HPDE6-E6E7 (cell line): ENCODE results near the gene TMEM213.

ENCODE experiments used
- DNase-seq: peaks from one replicate; pipeline ENCODE4 v3.0.0; 2011; ENCODE audit warnings: missing footprints; ENCODE audit errors: extremely low spot score

The TMEM213 gene

DNA sequence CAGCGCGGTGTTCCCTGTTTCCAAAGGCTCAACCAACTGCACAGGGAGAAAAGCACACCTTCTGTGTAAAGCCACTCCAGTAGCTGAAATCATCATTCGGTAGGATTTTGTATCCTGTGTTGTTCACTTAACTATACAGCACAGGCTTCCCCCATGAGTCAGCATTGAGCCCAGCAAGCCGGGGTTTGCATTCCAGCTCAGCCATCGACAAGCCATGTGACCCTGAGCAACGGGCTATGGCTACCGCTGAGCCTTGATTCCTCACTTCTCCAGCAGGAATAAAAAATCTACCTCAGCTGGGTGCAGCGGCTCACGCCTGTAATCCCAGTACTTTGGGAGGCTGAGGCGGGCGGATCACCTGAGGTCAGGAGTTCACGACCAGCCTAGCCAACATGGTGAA is 44.3 kb downstream of the TMEM213 start:
- DNase-seq: no peak

DNA sequence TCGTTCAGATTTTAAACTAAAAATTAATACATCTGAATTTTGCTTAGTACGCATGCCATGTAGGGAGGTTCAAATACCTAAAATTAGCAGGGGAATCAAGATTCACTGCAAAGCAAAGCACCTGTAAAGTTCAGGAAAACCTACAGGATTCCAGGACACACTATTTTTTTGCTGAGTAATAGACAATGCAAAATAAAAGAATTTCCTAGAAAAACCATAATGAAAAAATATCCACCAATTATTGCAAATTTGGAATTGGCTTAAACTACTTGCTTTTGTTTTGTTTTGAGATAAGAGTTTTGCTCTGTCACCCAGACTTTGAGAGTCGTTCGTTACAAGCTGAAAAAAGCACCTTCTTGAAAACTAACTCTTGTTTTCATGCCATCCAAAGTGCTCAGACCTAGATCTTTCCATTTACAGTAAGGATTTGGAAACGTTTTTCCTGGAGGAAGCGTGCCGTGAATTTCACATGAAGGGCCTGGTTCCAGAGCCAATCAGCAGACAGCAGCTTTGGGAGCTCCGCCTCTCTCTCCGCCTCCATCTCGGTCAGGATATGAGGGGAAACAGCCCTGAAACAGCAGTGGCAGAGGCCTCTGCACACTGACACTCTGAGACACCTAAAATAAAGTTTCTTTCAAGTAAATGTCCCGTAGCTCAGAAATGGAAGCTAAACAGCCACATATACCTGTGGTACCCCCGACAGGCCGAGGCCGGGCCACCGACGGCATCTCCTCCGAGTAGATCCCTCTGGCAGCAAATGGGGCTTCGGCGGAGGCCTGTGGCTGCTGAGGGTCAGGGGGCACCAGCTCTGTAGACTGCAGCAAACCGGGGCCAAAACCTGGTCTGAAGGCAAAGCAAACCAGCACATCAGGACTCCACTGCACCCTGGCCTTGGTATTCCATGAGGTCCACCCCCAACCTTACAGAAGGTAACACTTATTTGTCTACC is 46.1 kb downstream of the TMEM213 start:
- no peak for DNase-seq

DNA sequence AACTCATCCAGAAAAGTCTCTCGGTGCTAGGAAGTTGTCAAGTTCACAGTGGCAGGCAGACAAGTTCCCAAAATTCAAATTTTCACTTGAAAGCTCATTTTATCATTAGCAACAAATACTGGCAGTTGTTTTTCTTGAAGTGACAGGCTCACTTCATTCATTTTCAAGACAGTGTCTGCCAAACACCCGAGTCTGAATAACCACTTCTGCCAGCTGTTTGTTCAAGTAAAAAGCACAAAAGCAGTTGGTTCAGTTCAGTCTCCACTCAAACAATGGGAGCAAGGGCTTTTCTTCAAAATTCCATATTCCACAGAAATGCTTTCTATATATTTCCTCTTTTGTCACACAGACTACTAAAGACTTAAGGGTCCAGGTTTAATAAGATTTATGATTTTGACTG is 47.9 kb downstream of the TMEM213 start:
- DNase-seq: no peak

DNA sequence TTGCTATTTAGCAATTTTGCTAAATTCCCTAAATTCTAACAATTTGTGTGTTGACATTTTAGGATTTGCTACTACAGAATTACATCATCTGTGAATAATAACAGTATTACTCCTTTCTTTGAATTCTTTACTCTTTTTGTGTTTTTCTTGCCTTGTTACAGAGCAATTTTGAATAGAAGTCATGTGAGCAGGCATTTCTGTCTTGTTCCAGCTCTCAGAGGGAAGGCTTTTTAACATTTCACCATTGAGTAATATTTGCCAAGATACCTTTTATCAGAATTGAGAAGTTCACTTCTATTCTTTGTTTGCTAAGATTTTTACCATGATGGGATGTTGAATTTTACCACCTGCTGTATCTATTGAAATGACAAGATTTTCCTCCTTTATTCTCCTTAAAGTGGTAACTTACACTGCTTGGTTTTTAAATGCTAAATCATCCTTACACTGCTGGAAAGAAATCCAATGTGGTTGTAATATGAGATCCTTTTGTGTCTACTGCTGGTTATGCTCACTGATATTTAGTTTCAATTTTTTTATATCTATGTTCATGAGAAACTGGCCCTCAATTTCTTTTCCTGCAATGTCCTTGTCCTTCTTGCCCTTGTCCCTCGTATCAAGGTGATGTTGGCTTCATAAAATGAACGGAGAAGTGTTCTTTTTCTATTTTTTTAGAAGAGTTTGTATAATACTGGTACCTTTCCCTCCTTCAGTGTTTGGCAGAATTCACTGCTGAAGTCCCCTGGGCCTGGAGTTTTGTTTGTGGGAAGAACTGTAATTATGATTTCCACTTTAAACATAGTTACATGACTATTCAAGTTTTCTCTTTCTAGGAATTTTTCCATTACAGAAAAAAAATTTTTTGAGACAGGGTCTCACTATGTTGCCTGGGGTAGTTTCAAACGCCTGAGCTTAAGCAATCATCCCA is 50.5 kb downstream of the TMEM213 start:
- no peak for DNase-seq

DNA sequence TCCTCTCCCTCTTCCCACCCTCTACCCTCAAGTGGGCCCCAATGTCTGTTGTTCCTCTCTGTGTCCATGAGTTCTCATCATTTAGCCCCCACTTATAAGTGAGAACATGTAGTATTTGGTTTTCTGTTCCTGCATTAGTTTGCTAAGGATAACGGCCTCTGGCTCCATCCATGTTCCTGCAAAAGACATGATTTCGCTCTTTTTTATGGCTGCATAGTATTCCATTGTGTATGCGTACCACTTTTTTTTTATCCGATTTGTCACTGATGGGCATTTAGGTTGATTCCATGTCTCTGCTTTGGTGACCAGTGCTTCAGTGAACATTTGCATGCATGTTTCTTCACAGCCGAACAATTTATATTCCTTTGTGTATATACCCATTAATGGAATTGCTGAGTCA is 51.9 kb downstream of the TMEM213 start:
- no peak for DNase-seq

DNA sequence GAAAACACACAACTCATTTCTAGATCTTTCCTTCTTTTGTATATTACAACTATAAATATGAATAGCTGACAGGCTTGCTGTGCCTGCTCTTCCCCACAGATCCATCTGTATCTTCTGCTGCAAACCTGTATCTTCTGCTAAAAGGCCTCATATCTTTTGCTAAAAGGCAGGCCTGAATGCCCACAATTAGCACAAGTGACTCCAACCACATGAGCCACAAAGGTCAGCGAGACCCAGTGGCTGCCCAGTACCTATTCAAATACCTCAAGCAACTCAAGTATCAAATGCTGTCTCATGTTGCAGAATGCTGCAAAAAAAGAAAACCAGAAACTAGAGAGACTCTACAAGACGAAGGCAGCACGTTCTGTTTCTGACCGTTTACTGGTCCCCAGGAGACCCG is 54.7 kb downstream of the TMEM213 start:
- DNase-seq: no peak

DNA sequence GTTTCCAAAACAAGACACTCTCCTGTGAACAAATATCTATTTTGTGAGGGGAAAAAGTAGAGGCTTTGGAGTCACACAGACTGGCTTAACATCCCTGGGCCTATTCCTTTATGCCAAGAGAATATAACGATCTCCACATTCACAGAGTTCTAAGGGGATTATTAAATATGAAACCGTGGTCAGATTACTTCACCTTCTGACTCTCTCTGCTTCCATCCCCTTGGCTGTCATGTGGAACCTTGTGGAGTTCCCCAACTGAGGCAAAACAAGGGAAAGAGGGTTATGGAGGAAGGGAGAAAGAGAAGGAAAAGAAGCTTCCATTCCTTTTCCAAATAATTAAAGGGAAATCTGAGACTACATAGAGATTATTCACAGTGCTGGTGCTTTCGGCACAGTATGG is 55.7 kb downstream of the TMEM213 start:
- DNase-seq: no peak

DNA sequence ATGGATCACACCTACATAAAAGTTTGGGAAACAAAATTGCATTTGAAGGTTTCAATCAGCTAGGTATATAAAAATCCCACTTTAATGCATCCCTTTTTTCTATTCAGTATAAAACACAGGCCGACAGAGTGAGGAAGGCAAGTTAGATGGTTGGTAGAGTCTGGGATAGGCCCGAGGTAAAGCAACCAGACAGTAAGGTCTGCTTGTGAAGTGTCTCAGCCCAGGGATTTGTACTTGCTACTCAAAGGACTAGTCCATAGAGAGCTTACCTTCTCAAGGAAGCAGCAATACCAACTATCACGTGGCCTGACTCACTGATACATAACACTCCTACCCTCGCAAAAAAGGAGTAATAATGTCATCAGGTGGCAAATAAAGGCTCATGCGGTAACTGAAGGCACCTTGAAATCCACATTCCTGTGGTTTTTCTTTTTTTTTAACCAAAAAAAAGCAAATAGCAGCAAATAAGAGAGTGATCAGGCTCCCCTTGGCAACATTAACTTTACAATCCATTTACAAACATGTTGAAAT is 56.4 kb downstream of the TMEM213 start:
- no peak for DNase-seq

DNA sequence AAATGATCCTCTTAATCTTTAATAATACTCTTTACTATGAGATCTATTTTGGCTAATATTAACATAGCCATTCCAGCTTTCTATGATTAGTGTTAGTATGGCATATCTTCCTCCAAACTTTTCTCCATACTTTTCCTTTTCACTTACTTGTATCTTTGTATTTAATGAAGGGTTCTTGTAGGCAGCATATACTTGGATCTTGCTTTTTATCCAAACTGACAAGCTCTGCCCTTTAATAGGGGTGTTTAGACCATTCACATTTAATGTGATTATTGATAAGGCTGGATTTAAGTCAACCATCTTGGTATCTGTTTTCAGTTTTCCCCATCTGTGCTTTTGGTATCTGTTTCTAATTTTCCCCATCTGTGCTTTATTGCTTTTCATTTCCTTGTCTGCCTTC is 59.9 kb downstream of the TMEM213 start:
- no peak for DNase-seq

DNA sequence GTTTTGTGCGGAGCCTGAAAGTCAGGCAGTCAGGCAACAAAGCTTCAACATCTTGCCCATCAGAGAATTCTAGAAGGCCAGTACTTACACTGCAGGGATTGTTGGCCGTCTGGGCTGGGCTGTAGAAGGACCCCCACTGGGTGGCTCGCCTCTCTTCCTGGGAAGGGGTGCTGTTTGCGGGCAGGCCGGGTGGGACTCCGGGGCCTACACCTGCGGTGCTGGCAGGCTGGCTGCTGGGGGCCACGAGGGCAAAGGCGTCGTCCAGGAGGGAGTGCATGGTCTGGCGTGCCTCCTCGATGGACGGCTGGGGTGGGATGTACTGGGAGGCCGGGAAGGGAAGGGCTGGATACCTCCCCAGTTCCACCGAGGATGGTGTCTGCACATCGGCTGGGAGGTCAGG is 63.3 kb downstream of the TMEM213 start:
- no peak for DNase-seq

DNA sequence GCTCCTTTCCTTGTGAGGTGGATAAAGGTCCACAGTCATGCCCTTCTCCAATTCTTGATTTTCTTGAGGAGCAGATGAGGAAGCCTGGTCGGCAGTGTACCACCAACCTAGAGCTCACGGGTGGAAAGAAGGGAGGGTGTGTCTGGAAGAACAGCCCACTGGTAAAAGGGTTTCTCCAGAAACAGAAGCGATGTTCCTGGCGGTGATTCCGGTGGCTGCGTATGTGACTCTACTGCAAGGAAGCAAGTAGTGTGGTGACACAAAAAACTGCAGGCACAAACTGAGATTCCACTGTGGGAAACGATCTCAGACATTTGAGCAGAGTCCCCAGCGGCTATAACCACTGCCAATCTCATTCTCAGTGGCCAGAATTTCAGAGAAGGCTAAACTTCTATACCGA is 66.1 kb downstream of the TMEM213 start:
- no peak for DNase-seq

DNA sequence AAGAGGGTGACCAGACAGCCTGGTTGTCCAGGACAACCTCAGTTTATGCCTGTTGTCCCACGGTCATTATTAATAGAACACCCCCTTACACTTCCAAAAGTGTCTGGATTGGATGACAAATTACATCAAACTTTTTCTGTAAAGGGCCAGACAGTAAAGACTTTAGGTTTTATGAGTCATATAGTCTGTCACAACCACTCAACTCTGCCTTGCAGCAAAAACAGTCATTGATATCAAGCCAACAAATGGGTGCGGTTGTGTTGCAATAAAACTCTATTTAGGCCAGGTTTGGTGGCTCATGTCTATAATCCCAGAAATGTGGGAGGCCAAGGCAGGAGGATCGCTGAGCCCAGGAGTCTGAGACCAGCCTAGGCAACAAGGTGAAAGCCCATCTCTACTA is 66.9 kb downstream of the TMEM213 start:
- DNase-seq: peak; percentile 39

DNA sequence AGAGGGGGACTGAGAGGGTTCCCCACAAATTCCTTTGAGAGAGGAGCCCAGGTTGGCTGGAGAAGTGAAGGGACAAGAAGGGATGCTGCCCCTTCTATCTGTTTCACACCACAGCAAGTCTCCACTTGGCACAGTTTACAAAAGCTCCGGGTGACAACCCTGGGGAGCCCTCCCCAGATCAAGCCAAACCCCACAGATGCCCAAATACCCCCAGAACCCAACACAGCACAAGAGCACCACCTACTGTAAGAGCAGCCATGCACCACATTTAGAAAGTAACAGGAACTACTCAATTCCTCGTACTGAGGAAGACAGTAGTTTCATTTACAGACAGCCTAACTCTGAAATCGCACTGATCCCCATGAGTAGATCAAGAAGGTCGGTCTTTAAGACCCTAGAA is 68.0 kb downstream of the TMEM213 start:
- no peak for DNase-seq

DNA sequence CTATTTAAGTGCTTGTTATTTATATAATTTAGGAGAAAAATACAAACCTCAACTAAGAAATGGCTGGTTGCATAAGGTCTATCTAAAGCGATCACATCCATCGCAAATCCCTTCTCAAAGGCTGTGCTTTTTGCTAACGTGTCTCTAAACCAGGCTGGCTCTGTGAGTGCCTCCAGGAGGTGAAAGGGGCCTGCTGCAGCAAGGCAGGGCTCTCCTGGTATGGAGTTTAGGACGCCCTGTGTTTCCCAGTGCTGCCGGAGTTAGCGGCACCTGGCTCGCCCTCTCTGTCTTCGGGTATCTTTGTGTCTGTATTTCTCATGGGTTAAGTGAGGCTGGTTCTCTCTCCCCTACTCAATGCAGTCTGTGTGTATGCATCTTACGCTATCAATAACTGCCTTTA is 68.6 kb downstream of the TMEM213 start:
- DNase-seq: no peak

DNA sequence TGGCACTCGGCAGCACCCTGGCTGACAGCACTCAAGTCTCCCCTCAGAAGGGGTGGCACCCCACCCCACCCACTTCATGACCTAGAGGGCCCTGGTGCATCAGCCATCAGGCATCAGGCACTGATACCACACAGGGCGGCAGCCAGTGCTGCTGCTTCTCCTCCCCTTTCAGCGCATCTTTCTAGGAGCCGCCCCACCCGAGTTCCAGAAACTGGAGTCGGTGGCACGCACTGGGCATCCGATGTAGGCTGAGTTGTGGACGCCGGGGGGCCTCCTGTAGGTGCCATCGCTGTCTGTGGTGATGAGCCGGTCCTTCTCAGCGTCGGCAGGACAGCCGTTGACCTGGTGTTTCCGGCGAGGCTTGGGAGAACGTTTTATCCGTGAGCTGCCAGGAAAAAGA is 70.0 kb downstream of the TMEM213 start:
- no peak for DNase-seq

DNA sequence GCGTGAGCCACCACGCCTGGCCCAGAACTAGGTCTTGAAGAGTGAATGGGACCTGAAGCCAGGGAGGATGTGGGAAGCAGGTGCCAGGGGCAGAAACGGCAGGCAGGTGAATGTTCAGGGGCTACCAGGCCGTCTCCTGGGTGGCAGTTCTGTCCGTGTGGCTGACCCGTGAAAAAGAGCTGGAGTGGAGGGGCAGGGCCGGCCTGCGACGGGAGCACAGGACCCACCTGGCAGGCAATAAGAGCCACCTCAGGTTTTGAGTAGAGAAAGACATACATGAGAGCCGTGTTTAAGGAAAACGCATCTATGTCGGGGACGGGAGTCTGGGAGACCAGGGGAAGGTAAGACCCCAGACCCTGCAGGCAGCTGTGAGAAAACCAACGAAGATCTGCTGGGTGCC is 70.9 kb downstream of the TMEM213 start:
- DNase-seq: no peak

DNA sequence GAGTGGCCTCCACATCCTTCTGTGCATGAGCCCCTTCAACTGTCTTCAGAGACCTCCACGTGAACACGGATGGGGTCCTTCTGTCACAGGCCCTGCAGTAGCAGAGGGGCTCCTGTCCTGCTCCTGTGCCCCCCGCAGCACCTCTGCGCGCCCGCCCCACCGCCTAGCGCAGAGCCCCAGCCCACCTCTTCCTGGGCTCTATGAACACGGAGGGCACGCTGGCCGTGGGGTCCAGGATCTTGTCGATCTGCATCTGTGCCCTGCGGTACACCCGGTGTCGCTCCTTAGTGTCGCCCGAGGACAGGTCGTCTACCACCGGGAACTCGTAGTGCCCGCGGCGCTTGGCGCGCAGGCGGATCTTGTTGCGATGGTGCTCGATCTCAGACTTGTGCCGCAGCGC is 71.6 kb downstream of the TMEM213 start:
- no peak for DNase-seq

DNA sequence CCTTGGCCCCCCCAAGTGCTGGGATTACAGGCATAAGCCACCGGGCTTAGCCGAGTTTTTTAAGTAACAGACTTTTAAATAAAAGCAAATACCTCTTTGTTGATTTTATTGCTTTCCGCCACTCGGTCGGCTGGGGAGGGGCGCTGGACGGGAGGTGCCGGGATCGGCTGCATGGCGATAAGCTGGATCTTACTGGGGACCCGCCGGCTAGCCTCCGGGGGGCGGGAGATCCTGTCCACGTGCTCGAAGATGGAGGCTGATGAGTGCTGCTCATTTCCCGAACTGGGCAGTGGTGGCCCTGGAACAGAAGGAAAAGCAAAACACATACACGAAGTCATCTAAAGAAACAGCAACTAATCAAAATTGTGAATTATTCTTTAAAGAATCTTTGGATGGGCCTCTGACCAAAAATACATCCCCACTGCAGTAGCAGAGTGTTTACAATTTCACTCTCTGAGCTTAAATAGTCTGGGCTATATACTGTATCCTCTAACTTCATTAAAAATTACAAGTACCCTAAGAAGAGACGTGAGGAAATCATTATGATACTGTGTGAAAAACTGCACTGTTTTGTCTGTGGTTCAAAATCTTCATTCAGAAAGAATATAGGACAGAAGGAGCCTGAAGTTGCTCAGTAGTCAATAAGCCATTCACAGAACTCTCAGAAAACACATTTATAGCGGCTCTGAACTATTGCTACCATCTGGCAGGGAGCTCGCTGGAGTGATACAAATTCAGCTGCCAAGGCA is 73.4 kb downstream of the TMEM213 start:
- no peak for DNase-seq

DNA sequence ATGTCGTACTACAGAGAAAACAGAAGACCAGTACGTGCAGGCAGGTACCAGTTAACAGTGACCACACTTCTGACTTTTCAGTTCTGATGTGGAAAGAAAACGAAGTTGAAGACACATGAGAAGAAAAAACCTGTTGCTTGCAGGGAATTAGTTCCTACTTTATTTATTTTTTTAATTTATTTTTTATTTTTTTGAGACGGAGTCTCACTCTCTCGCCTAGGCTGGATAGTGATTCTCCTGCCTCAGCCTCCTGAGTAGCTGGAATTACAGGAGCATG is 74.0 kb downstream of the TMEM213 start:
- no peak for DNase-seq

DNA sequence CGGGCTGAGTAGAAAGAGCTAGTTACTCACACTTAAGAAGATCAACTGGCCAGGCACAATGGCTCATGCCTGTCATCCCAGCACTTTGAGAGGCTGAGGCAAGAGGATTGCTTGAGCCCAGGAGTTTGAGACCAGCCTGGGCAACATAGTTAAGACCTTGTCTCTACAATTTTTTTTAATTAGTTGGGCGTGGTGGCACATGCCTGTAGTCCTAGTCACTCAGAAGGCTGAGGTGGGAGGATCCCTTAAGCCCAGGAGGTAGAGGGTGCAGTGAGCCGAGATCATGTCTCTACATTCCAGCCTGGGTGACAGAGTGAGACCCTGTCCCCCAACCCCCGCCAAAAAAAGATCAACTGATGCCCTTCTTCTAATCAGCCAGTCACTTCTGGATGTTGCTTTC is 74.8 kb downstream of the TMEM213 start:
- DNase-seq: no peak

DNA sequence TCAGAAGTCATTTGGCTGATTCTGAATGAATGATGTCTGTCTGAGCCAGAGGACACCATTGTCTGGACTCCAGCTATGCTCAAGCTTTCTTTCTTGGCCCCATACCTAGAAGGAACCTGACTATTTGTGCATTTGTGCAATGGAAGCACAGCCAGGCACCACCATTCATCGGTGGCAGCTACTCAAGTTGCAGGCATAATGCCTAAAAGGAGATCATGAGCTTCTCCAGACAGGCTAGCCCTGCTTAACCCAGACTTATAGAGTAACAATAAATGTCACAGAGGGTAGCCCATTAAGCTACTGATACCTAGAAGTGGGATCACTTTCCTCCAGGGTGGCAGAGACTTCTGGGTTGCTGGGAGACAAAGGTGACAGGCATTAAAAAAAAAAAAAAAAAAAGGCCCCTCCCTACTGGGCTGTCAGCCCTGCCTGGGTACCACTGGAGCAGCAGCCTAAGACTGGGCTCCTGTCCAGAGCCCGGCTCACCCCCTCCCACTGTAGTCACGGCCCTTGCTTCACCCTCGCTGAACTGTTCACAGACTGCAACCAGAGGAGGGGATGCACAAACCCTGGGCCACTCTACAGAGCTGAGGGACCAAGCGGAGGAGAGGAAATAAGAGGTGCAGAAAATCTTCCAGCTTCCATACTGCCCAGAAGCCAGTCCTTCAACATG is 75.6 kb downstream of the TMEM213 start:
- DNase-seq: no peak
